Activated naive CD8-positive, alpha-beta T cell treated with anti-CD3 and anti-CD28 coated beads, Interleukin-2, amount 10 ng/mL, durations not matched to agents 7 days and 5 days (primary cell): ENCODE results near the gene PRUNE2. TPM values are rescaled to one million over a fixed set of nuclear protein-coding genes. Genes with fewer than 3 reads are reported as not detected.
"Not testable (repeated sequence)": the region's sequence is repeated elsewhere in the genome, so short reads cannot be mapped to it uniquely, and the experiment has no call there.

Experiments used
- ATAC-seq: fragments of 150-1000 bp; cut with Tn5 transposase; one replicate; pipeline ENCODE4 v1.10.0; 2021; ENCODE audit warnings: low read depth, moderate library complexity
- POLR2A ChIA-PET: fragments of 350-600 bp; sonication (Branson Sonifier 250); formaldehyde crosslinking; loops from one replicate; lab custom pipeline; 2021; ENCODE audit warnings: antibody characterized with exemption; lab: Charles Lee
- DNase-seq: peaks from one replicate; pipeline ENCODE4 v3.0.0; 2021
- H3K27ac Mint-ChIP-seq: one replicate; pipeline ENCODE4 v1.8.0; 2022; ENCODE audit warnings: mild to moderate bottlenecking, mixed read lengths
- H3K27me3 Mint-ChIP-seq: one replicate; pipeline ENCODE4 v1.8.0; 2022; ENCODE audit warnings: mild to moderate bottlenecking, moderate library complexity, mixed read lengths
- H3K36me3 Mint-ChIP-seq: one replicate; pipeline ENCODE4 v1.8.0; 2021; ENCODE audit warnings: mild to moderate bottlenecking, mixed read lengths
- H3K4me1 Mint-ChIP-seq: one replicate; pipeline ENCODE4 v1.8.0; 2021; ENCODE audit warnings: mixed read lengths
- H3K4me3 Mint-ChIP-seq: one replicate; pipeline ENCODE4 v1.8.0; 2022; ENCODE audit warnings: mild to moderate bottlenecking, moderate library complexity, mixed read lengths
- H3K9me3 Mint-ChIP-seq: one replicate; pipeline ENCODE4 v1.8.0; 2021; ENCODE audit warnings: mixed read lengths
- total RNA-seq, 2 experiments: library from RNA; stranded (reverse); gene quantifications; one replicate each; pipeline ENCODE4 v1.2.3, GENCODE V29; 2021

Gene PRUNE2
- total RNA-seq, 2 experiments from 2014 or later, result 0.57 TPM; not detected in 1

DNA sequence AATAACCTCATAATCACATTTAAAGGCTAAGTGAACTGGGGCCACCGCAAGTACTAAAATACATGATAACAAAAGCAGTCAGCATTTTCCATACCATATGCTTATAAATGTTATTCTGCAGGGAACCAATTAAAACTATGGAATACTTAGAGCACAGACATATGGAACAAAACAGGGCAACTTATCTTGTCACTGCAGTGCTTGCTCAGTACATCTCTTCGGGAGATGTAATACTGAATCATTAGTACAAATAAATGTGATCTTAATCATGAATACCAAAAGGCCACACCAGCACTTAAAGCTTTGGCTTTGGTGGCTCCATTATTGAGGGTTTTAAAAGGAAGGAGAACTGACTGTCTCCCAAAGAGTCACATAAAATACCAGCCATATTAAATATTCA lies 32.1 kb downstream of the PRUNE2 start:
- peaks cover 2% of the 10 kb centered on the region for H3K27me3 Mint-ChIP-seq
- no peak overlapping the region for H3K4me3 Mint-ChIP-seq
- H3K9me3 Mint-ChIP-seq, result no peaks in the 10 kb centered on the region
- no peaks in the 10 kb centered on the region for H3K4me1 Mint-ChIP-seq
- ATAC-seq, result no peak
- DNase-seq, result no peak
- no peaks in the 10 kb centered on the region for H3K36me3 Mint-ChIP-seq
- POLR2A ChIA-PET, result no interaction called here
- no peak overlapping the region for H3K27ac Mint-ChIP-seq

DNA sequence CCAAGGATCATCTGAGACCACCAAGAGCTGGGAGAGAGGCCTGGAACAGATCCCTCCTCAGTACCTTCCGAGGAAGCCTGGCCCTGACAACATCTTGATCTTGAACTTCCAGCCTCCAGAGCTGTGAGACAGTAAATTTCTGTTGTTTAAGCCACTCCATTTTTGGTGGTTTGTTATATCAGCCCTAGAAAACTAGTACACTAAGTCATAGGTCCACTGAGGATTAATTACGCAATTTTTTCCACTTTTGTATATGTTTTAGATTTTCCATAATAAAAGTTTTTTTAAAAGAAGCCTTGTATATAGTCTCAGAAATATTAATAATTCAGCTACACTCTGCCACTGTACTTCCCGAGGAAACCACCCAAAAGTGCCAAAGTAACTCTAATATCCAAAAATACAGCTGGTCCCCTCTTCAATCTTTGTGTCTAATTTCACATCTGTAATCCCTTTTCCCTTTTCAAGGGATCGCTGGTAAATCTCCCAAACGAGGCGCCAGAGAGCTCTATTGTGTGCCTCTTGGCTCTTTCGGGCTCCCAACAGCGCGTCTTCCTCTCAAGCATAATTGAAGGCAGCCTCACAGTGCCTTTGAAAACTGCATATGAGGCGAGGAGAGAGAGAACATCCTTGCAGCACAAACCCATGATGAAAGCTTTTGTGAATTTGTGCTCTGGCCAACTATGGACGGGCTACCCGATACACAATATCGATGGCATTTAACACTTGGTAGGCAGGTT lies 32.7 kb downstream of the PRUNE2 start:
- Mint-ChIP-seq H3K4me1 (no peaks in the 10 kb centered on the region), H3K27me3 (peaks cover 2% of the 10 kb centered on the region), H3K4me3 (no peak overlapping the region), H3K9me3 (no peaks in the 10 kb centered on the region), H3K36me3 (no peaks in the 10 kb centered on the region), H3K27ac (no peak overlapping the region)
- DNase-seq (no peak), ATAC-seq (no peak)
- POLR2A ChIA-PET, result no interaction called here

DNA sequence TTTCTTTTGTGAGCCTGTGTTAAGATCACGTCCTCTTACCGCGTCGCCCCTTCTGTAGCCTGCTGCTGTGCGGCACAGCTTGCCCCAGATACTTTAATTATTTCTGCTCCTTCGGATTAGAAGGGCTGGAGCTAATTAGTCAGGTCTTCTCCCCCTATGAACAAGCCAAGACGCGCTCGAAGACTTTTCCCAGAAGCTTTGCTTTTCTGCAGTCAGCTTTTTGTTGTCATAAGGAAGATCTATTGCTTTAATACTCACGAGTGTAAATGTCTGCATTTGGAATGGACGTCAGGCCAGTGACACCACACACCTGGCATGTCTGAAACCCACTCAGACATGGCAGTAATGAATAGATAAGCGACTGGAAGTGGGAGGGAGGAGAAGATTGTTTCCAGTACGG lies 37.0 kb downstream of the PRUNE2 start:
- H3K36me3 Mint-ChIP-seq, result no peaks in the 10 kb centered on the region
- H3K27me3 Mint-ChIP-seq, result no peaks in the 10 kb centered on the region
- H3K27ac Mint-ChIP-seq, result no peak overlapping the region
- H3K4me3 Mint-ChIP-seq, result no peak overlapping the region
- POLR2A ChIA-PET, result no interaction called here
- ATAC-seq (no peak), DNase-seq (no peak)
- H3K4me1 Mint-ChIP-seq, result no peaks in the 10 kb centered on the region
- H3K9me3 Mint-ChIP-seq, result no peaks in the 10 kb centered on the region

DNA sequence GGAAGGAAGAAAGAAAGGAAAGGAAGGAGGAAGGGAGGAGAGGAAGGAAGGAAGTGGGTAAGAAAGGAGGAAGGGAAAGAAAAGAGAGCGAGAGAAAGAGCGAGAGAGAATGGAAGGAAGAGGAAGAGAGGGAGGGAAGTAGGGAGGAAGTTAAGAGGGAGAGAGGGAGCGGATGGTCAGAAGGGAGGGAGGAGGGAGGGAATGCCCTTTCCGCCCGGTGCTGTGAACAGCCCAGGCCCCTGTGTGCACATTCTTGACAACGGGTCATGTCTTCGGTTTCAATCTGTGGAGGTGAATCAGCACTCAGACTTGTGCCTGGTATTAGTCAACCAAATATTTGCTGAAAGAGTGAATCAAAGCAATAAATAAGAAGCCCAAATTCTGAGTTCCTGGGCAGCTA lies 39.2 kb downstream of the PRUNE2 start:
- H3K36me3 Mint-ChIP-seq, result no peaks in the 10 kb centered on the region
- H3K4me1 Mint-ChIP-seq, result no peaks in the 10 kb centered on the region
- POLR2A ChIA-PET, result no interaction called here
- H3K4me3 Mint-ChIP-seq, result no peak overlapping the region
- no peak overlapping the region for H3K27ac Mint-ChIP-seq
- ATAC-seq (no peak), DNase-seq (no peak)
- peaks cover 3% of the 10 kb centered on the region for H3K27me3 Mint-ChIP-seq
- no peaks in the 10 kb centered on the region for H3K9me3 Mint-ChIP-seq

DNA sequence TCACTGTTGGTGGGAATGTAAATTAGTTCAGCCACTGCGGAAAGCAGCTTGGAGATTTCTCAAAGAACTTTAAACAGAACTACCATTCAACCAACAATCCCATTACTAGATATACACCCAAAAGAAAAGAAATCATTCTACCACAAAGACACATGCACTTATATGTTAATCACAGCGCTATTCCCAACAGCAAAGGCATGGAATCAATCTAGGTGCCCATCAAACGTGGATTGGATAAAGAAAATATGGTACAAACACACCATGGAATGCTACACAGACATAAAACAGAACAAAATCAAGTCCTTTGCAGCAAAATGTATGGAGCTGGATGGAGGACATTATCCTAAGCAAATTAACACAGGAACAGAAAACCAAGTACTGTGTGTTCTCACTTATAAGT lies 42.1 kb downstream of the PRUNE2 start:
- Mint-ChIP-seq H3K9me3 (no peaks in the 10 kb centered on the region), H3K4me1 (no peaks in the 10 kb centered on the region), H3K27ac (no peak overlapping the region), H3K27me3 (peaks cover 3% of the 10 kb centered on the region), H3K36me3 (no peaks in the 10 kb centered on the region), H3K4me3 (no peak overlapping the region)
- ATAC-seq (no peak), DNase-seq (no peak)
- POLR2A ChIA-PET, result no interaction called here

GRCh38 chr9:76859860-76860259 lies 46.1 kb downstream of the PRUNE2 start:
- no peak for DNase-seq
- peaks cover 3% of the 10 kb centered on the region for H3K27me3 Mint-ChIP-seq
- peaks cover 4% of the 10 kb centered on the region for H3K9me3 Mint-ChIP-seq
- H3K36me3 Mint-ChIP-seq, result no peaks in the 10 kb centered on the region
- H3K27ac Mint-ChIP-seq, result no peak overlapping the region
- no peak for ATAC-seq
- no peaks in the 10 kb centered on the region for H3K4me1 Mint-ChIP-seq
- no peak overlapping the region for H3K4me3 Mint-ChIP-seq
- POLR2A ChIA-PET, result no interaction called here

GRCh38 chr9:76858248-76858647 lies 47.7 kb downstream of the PRUNE2 start:
- H3K4me3 Mint-ChIP-seq, H3K36me3 Mint-ChIP-seq, H3K27me3 Mint-ChIP-seq, H3K9me3 Mint-ChIP-seq, ATAC-seq, POLR2A ChIA-PET, DNase-seq, H3K27ac Mint-ChIP-seq, H3K4me1 Mint-ChIP-seq: not testable (repeated sequence)

DNA sequence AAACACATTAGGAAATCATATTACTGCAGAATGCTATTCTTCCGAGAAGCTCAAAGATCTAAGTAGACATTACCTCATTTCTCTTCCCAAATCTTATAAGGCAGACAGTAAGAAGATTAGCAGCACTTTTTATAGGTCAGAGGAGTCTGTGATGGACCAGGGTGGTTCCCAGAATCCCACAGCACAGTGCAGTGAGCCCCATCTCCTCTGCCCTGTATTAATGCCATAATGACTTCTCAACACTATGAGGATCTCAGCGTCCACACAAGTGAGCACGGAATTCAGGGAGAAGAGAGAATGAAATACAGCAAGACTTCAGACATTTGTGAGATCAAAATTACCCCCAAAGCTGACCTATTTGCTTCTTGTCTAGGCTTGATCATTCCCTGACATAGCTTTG lies 49.9 kb downstream of the PRUNE2 start:
- Mint-ChIP-seq H3K4me1 (no peaks in the 10 kb centered on the region), H3K4me3 (no peak overlapping the region), H3K27ac (no peak overlapping the region), H3K27me3 (no peaks in the 10 kb centered on the region), H3K9me3 (peaks cover 4% of the 10 kb centered on the region), H3K36me3 (no peaks in the 10 kb centered on the region)
- POLR2A ChIA-PET, result no interaction called here
- ATAC-seq, result no peak
- DNase-seq, result no peak

- H3K4me3 Mint-ChIP-seq, result no peak overlapping the region
- DNase-seq, result no peak
- no peaks in the 10 kb centered on the region for H3K27me3 Mint-ChIP-seq
- ATAC-seq, result no peak
- POLR2A ChIA-PET, result no interaction called here
- no peaks in the 10 kb centered on the region for H3K4me1 Mint-ChIP-seq
- no peaks in the 10 kb centered on the region for H3K36me3 Mint-ChIP-seq
- H3K27ac Mint-ChIP-seq, result no peak overlapping the region
- peaks cover 4% of the 10 kb centered on the region for H3K9me3 Mint-ChIP-seq
Observed at GRCh38 chr9:76855015-76855414, 50.9 kb downstream of the PRUNE2 start.

DNA sequence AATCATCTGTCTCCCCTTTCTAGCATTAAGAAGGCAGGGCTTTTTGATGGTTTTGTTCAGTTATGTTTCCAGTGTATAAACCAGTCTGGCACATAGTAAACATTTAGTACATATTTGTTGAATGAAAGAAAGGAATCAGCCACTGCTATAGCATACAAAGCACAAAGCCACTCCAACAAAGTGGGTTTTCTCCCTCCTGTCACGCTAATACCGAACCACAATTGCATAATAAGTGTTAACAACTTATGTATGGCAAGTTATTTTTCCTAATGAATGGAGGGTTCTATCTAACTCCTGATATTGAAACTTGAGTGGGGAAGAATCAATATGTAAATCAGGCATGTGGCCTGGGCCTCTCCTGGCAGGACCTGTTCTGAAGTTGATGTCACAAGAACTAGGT lies 53.9 kb downstream of the PRUNE2 start:
- no peak for ATAC-seq
- Mint-ChIP-seq H3K4me1 (no peaks in the 10 kb centered on the region), H3K36me3 (no peaks in the 10 kb centered on the region), H3K4me3 (no peak overlapping the region), H3K27ac (no peak overlapping the region), H3K27me3 (no peaks in the 10 kb centered on the region), H3K9me3 (no peaks in the 10 kb centered on the region)
- no peak for DNase-seq
- POLR2A ChIA-PET, result no interaction called here

GRCh38 chr9:76846297-76846696 lies 59.6 kb downstream of the PRUNE2 start:
- Mint-ChIP-seq H3K36me3 (no peaks in the 10 kb centered on the region), H3K27me3 (peaks cover 6% of the 10 kb centered on the region), H3K4me1 (no peaks in the 10 kb centered on the region), H3K4me3 (no peak overlapping the region), H3K27ac (no peak overlapping the region), H3K9me3 (no peaks in the 10 kb centered on the region)
- ATAC-seq (no peak), DNase-seq (no peak)
- POLR2A ChIA-PET, result no interaction called here

GRCh38 chr9:76845254-76845653 lies 60.7 kb downstream of the PRUNE2 start:
- DNase-seq, result no peak
- Mint-ChIP-seq H3K4me3 (no peak overlapping the region), H3K27ac (no peak overlapping the region), H3K36me3 (no peaks in the 10 kb centered on the region), H3K27me3 (peaks cover 6% of the 10 kb centered on the region), H3K4me1 (no peaks in the 10 kb centered on the region), H3K9me3 (no peaks in the 10 kb centered on the region)
- no peak for ATAC-seq
- POLR2A ChIA-PET, result no interaction called here

DNA sequence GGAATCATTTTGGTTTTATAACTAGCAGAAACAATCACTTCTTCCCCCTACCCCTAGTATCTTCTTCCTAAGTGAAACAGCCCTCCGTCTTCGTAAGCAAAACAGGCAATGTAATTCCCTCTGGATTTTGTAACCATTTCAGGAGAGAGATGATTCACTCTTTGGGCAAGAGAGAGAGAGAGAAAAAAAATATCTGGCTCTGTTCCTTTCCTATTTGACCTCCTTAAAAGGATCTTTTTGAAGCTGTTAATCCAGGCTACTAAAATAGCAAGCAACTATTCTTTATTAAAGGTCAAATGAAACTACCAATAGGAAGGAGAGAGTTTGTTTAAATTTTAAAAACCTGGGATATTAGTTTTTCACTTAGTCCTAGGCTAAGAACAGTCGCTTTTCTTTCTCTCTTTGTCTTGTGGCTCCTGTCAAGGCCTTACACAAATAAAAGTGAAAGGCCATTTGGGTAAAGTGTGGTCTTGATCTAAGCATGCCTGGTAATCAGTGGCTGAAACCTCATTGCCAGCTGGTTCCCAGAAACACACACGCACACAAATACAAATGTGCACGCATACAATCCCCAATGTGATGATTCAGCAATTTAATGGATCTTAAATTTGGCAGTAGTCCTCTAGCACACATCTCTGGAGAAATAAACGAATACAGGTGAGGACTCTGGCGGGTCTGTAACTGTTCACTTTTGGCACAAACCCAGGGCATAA lies 70.2 kb downstream of the PRUNE2 start:
- ATAC-seq, result no peak

GRCh38 chr9:76828447-76828846 lies 77.5 kb downstream of the PRUNE2 start:
- ATAC-seq (no peak), DNase-seq (no peak)
- H3K27ac Mint-ChIP-seq, result no peak overlapping the region
- POLR2A ChIA-PET, result no interaction called here
- H3K4me3 Mint-ChIP-seq, result no peak overlapping the region
- peaks cover 8% of the 10 kb centered on the region for H3K27me3 Mint-ChIP-seq
- H3K9me3 Mint-ChIP-seq, result no peaks in the 10 kb centered on the region
- H3K4me1 Mint-ChIP-seq, result no peaks in the 10 kb centered on the region
- no peaks in the 10 kb centered on the region for H3K36me3 Mint-ChIP-seq

More for the DNA sequence above, 70.2 kb downstream of the PRUNE2 start:
- Mint-ChIP-seq H3K27me3 (peaks cover 8% of the 10 kb centered on the region), H3K36me3 (no peaks in the 10 kb centered on the region), H3K4me1 (no peaks in the 10 kb centered on the region), H3K27ac (no peak overlapping the region), H3K4me3 (no peak overlapping the region), H3K9me3 (no peaks in the 10 kb centered on the region)
- POLR2A ChIA-PET, result no interaction called here
- no peak for DNase-seq
